Activated T-helper 1 cell treated with anti-CD3 and anti-CD28 coated beads, Interleukin-12 subunit alpha, Interleukin-12 subunit beta, Interleukin-2, Interleukin-4 antibody, amounts not matched to agents 30 ng/mL and 10 ng/mL and 1 ng/mL, durations not matched to agents 14 hours and 24 hours and 36 hours (primary cell): Measurements from ENCODE around the gene ACER3. TPM values are rescaled to one million over a fixed set of nuclear protein-coding genes. Genes with fewer than 3 reads are reported as not detected.
"Not testable (repeated sequence)": the region's sequence is repeated elsewhere in the genome, so short reads cannot be mapped to it uniquely, and the experiment has no call there.

ENCODE experiments used
- DNase-seq: peaks from one replicate; pipeline ENCODE4 v3.0.0; 2021; ENCODE audit warnings: low spot score
- H3K27ac Mint-ChIP-seq: one replicate; pipeline ENCODE4 v1.8.0; 2021; ENCODE audit warnings: mild to moderate bottlenecking, mixed read lengths
- H3K27me3 Mint-ChIP-seq: one replicate; pipeline ENCODE4 v1.8.0; 2022; ENCODE audit warnings: mild to moderate bottlenecking, moderate library complexity, mixed read lengths; ENCODE audit not compliant: insufficient read depth
- H3K36me3 Mint-ChIP-seq: one replicate; pipeline ENCODE4 v1.8.0; 2021; ENCODE audit warnings: low read depth, mixed read lengths
- H3K4me1 Mint-ChIP-seq: one replicate; pipeline ENCODE4 v1.8.0; 2021; ENCODE audit warnings: low read depth, mixed read lengths
- H3K4me3 Mint-ChIP-seq: one replicate; pipeline ENCODE4 v1.8.0; 2021; ENCODE audit warnings: mild to moderate bottlenecking, moderate library complexity, mixed read lengths
- H3K9me3 Mint-ChIP-seq: one replicate; pipeline ENCODE4 v1.8.0; 2021; ENCODE audit warnings: mixed read lengths
- intact Hi-C: fragments of 100-400 bp; cut with micrococcal nuclease; formaldehyde crosslinking; loops from one replicate; pipeline ENCODE4 v1.15.1; 2024
- total RNA-seq: library from RNA; stranded (reverse); gene quantifications from 2 replicates; pipeline ENCODE4 v1.2.3, GENCODE V29; 2022

The ACER3 gene
- total RNA-seq, 1 donor from 2014 or later, result 12.2 TPM

- intact Hi-C loops, result loop anchor here (5.0 kb wide), 1 partner anchor 960 kb away; the partner anchor contains the start of genes AAMDC and RSF1
- H3K36me3 Mint-ChIP-seq, H3K9me3 Mint-ChIP-seq: not testable (repeated sequence)
Measured at GRCh38 chr11:76862794-76863193, 2.1 kb downstream of the ACER3 start.

GRCh38 chr11:76863196-76863777 lies 2.6 kb downstream of the ACER3 start:
- Mint-ChIP-seq H3K27ac (no peak overlapping the region), H3K27me3 (peaks cover 2% of the 10 kb centered on the region), H3K36me3 (peaks cover 2% of the 10 kb centered on the region), H3K9me3 (no peaks in the 10 kb centered on the region), H3K4me3 (no peak overlapping the region), H3K4me1 (peaks cover 33% of the 10 kb centered on the region)
- intact Hi-C loops, result loop anchor here (5.0 kb wide), 1 partner anchor 959 kb away; the partner anchor contains the start of genes AAMDC and RSF1
- DNase-seq, result no peak

More at GRCh38 chr11:76862794-76863193, 2.1 kb downstream of the ACER3 start:
- H3K4me3 Mint-ChIP-seq, H3K27ac Mint-ChIP-seq, DNase-seq, H3K27me3 Mint-ChIP-seq: not testable (repeated sequence)
- peaks cover 33% of the 10 kb centered on the region for H3K4me1 Mint-ChIP-seq

GRCh38 chr11:76872959-76873827 lies 12.5 kb downstream of the ACER3 start:
- Mint-ChIP-seq H3K36me3 (peaks cover 3% of the 10 kb centered on the region), H3K4me3 (no peak overlapping the region), H3K9me3 (no peaks in the 10 kb centered on the region), H3K27me3 (no peaks in the 10 kb centered on the region), H3K27ac (no peak overlapping the region), H3K4me1 (no peaks in the 10 kb centered on the region)
- DNase-seq, result no peak
- intact Hi-C loops, result no loop called here

GRCh38 chr11:76878014-76878413 lies 17.3 kb downstream of the ACER3 start:
- Mint-ChIP-seq H3K27ac (no peak overlapping the region), H3K4me3 (no peak overlapping the region), H3K36me3 (peaks cover 4% of the 10 kb centered on the region), H3K4me1 (no peaks in the 10 kb centered on the region), H3K9me3 (no peaks in the 10 kb centered on the region), H3K27me3 (peaks cover 10% of the 10 kb centered on the region)
- intact Hi-C loops, result no loop called here
- DNase-seq, result no peak

- peaks cover 4% of the 10 kb centered on the region for H3K36me3 Mint-ChIP-seq
- intact Hi-C loops, result no loop called here
- DNase-seq, result no peak
- H3K9me3 Mint-ChIP-seq, result no peaks in the 10 kb centered on the region
- H3K27me3 Mint-ChIP-seq, result peaks cover 10% of the 10 kb centered on the region
- H3K4me3 Mint-ChIP-seq, result no peak overlapping the region
- no peak overlapping the region for H3K27ac Mint-ChIP-seq
- peaks cover 6% of the 10 kb centered on the region for H3K4me1 Mint-ChIP-seq
Measured at GRCh38 chr11:76880314-76880713, 19.6 kb downstream of the ACER3 start.

- H3K27ac Mint-ChIP-seq, result no peak overlapping the region
- peaks cover 4% of the 10 kb centered on the region for H3K36me3 Mint-ChIP-seq
- H3K4me3 Mint-ChIP-seq, result no peak overlapping the region
- peaks cover 10% of the 10 kb centered on the region for H3K27me3 Mint-ChIP-seq
- DNase-seq, result no peak
- peaks cover 12% of the 10 kb centered on the region for H3K4me1 Mint-ChIP-seq
- intact Hi-C loops, result no loop called here
- H3K9me3 Mint-ChIP-seq, result no peaks in the 10 kb centered on the region
Measured at GRCh38 chr11:76880956-76881355, 20.2 kb downstream of the ACER3 start.

- Mint-ChIP-seq H3K27me3 (peaks cover 2% of the 10 kb centered on the region), H3K36me3 (no peaks in the 10 kb centered on the region), H3K4me3 (no peak overlapping the region), H3K9me3 (no peaks in the 10 kb centered on the region), H3K27ac (no peak overlapping the region), H3K4me1 (peaks cover 16% of the 10 kb centered on the region)
- DNase-seq, result no peak
- intact Hi-C loops, result no loop called here
Measured at GRCh38 chr11:76885390-76886097, 24.8 kb downstream of the ACER3 start.

GRCh38 chr11:76888989-76889388 lies 28.3 kb downstream of the ACER3 start:
- Mint-ChIP-seq H3K4me1 (peaks cover 16% of the 10 kb centered on the region), H3K36me3 (no peaks in the 10 kb centered on the region), H3K27ac (no peak overlapping the region), H3K9me3 (no peaks in the 10 kb centered on the region), H3K4me3 (no peak overlapping the region), H3K27me3 (no peaks in the 10 kb centered on the region)
- intact Hi-C loops, result no loop called here
- no peak for DNase-seq

- Mint-ChIP-seq H3K27me3 (no peaks in the 10 kb centered on the region), H3K36me3 (no peaks in the 10 kb centered on the region), H3K4me1 (peaks cover 16% of the 10 kb centered on the region), H3K9me3 (no peaks in the 10 kb centered on the region), H3K4me3 (no peak overlapping the region), H3K27ac (no peak overlapping the region)
- intact Hi-C loops, result no loop called here
- no peak for DNase-seq
Measured at GRCh38 chr11:76889411-76889975, 28.8 kb downstream of the ACER3 start.

- DNase-seq, result no peak
- H3K27ac Mint-ChIP-seq, result no peak overlapping the region
- peaks cover 10% of the 10 kb centered on the region for H3K4me1 Mint-ChIP-seq
- no peak overlapping the region for H3K4me3 Mint-ChIP-seq
- H3K27me3 Mint-ChIP-seq, result no peaks in the 10 kb centered on the region
- intact Hi-C loops, result no loop called here
- H3K9me3 Mint-ChIP-seq, result no peaks in the 10 kb centered on the region
- H3K36me3 Mint-ChIP-seq, result no peaks in the 10 kb centered on the region
Measured at GRCh38 chr11:76890329-76890728, 29.6 kb downstream of the ACER3 start.

GRCh38 chr11:76891285-76891684 lies 30.6 kb downstream of the ACER3 start:
- Mint-ChIP-seq H3K4me3 (no peak overlapping the region), H3K27ac (no peak overlapping the region), H3K36me3 (no peaks in the 10 kb centered on the region), H3K4me1 (peaks cover under 1% of the 10 kb centered on the region), H3K27me3 (no peaks in the 10 kb centered on the region), H3K9me3 (no peaks in the 10 kb centered on the region)
- no peak for DNase-seq
- intact Hi-C loops, result no loop called here

- no peaks in the 10 kb centered on the region for H3K4me1 Mint-ChIP-seq
- no peaks in the 10 kb centered on the region for H3K27me3 Mint-ChIP-seq
- DNase-seq, result no peak
- intact Hi-C loops, result no loop called here
- H3K4me3 Mint-ChIP-seq, result no peak overlapping the region
- no peaks in the 10 kb centered on the region for H3K36me3 Mint-ChIP-seq
- no peak overlapping the region for H3K27ac Mint-ChIP-seq
- no peaks in the 10 kb centered on the region for H3K9me3 Mint-ChIP-seq
Measured at GRCh38 chr11:76891793-76892192, 31.1 kb downstream of the ACER3 start.

GRCh38 chr11:76892306-76892705 lies 31.6 kb downstream of the ACER3 start:
- DNase-seq, result no peak
- no peaks in the 10 kb centered on the region for H3K27me3 Mint-ChIP-seq
- no peaks in the 10 kb centered on the region for H3K36me3 Mint-ChIP-seq
- H3K4me1 Mint-ChIP-seq, result no peaks in the 10 kb centered on the region
- intact Hi-C loops, result no loop called here
- no peak overlapping the region for H3K27ac Mint-ChIP-seq
- H3K9me3 Mint-ChIP-seq, result no peaks in the 10 kb centered on the region
- no peak overlapping the region for H3K4me3 Mint-ChIP-seq
